B cell (primary cell): Measurements from ENCODE around the gene ESR2. TPM values are rescaled to one million over a fixed set of nuclear protein-coding genes. Genes with fewer than 3 reads are reported as not detected.

Experiments used
- ATAC-seq: fragments of 200-7000 bp; cut with Tn5 transposase; one replicate; pipeline ENCODE4 v1.10.0; 2021; ENCODE audit warnings: low read depth, mild to moderate bottlenecking, moderate number of reproducible peaks, moderate library complexity
- CTCF ChIA-PET: fragments of 350-600 bp; sonication (Branson Sonifier 250); formaldehyde crosslinking; loops from one replicate; lab custom pipeline; 2021; ENCODE audit warnings: antibody characterized with exemption, inconsistent platforms; lab: Charles Lee
- POLR2A ChIA-PET: fragments of 350-600 bp; sonication (Branson Sonifier 250); formaldehyde crosslinking; loops from one replicate; lab custom pipeline; 2021; ENCODE audit warnings: antibody characterized with exemption; lab: Charles Lee
- DNase-seq: peaks from one replicate; pipeline ENCODE4 v3.0.0; 2013
- H2AFZ ChIP-seq: 2 replicates; pipeline ENCODE4 v1.6.1; 2012; ENCODE audit warnings: mild to moderate bottlenecking, low read depth, low read length; ENCODE audit not compliant: insufficient read depth, poor library complexity, severe bottlenecking
- H3K27ac ChIP-seq, 2 donors: 1 replicate in 1 of 2; 2 replicates in 1 of 2; pipeline ENCODE4 v1.5.1; 2012 to 2013; ENCODE audit warnings: low read length in 2 of 2, mild to moderate bottlenecking in 2 of 2, moderate library complexity in 1 of 2
- H3K27me3 ChIP-seq, 4 experiments: fragments of 200-600 bp in 1 of 4; sonication (generic) in 1 of 4; replicated peaks in 1 of 4; 1 replicate in 2 of 4; 2 replicates in 2 of 4; pipeline versions ENCODE4 v1.6.1 to v1.7.0; 2013 to 2016; ENCODE audit warnings: low read length in 3 of 4, mild to moderate bottlenecking in 2 of 4, mixed read lengths in 1 of 4, moderate library complexity in 1 of 4; ENCODE audit not compliant: insufficient read depth in 4 of 4, control insufficient read depth in 3 of 4; ENCODE audit errors: control extremely low read depth in 1 of 4
- H3K36me3 ChIP-seq, 2 experiments: replicated peaks in 1 of 2; 1 replicate in 1 of 2; 2 replicates in 1 of 2; pipeline versions ENCODE4 v1.6.1 to v1.7.1; 2013; ENCODE audit warnings: low read length in 1 of 2; ENCODE audit not compliant: insufficient read depth in 2 of 2, control insufficient read depth in 1 of 2; ENCODE audit errors: control extremely low read depth in 1 of 2, extremely low read depth in 1 of 2
- H3K4me1 ChIP-seq, 2 donors: fragments of 200-600 bp in 1 of 2; sonication (generic) in 1 of 2; 1 replicate in 1 of 2; 2 replicates in 1 of 2; pipeline versions ENCODE4 v1.5.1 to v1.6.1; 2013 to 2017; ENCODE audit warnings: low read length in 2 of 2; ENCODE audit not compliant: control insufficient read depth in 2 of 2, insufficient read depth in 2 of 2
- H3K4me2 ChIP-seq: replicated peaks from 2 replicates; pipeline ENCODE3; 2012; ENCODE audit warnings: mild to moderate bottlenecking, low read depth, low read length; ENCODE audit not compliant: poor library complexity, severe bottlenecking
- H3K4me3 ChIP-seq, 5 experiments: fragments of 200-600 bp in 1 of 5; sonication (generic) in 1 of 5; 1 replicate in 3 of 5; 2 replicates in 2 of 5; pipeline versions ENCODE4 v1.5.1 to v1.7.0; 2011 to 2016; ENCODE audit warnings: low read length in 4 of 5, mild to moderate bottlenecking in 4 of 5, low read depth in 2 of 5, control low read depth in 1 of 5, moderate library complexity in 1 of 5; ENCODE audit not compliant: insufficient read depth in 1 of 5; ENCODE audit errors: control extremely low read depth in 1 of 5, extremely low read depth in 1 of 5
- H3K79me2 ChIP-seq: fragments of 200-600 bp; sonication (generic); one replicate; pipeline ENCODE4 v1.6.0; 2016; ENCODE audit warnings: low read length; ENCODE audit not compliant: control insufficient read depth, insufficient read depth
- H3K9ac ChIP-seq: fragments of 200-600 bp; sonication (generic); 2 replicates; pipeline ENCODE4 v1.6.1; 2017; ENCODE audit warnings: mild to moderate bottlenecking, low read length, moderate library complexity
- H3K9me3 ChIP-seq, 3 donors: one replicate each; pipeline versions ENCODE4 v1.6.1 to v1.7.1; 2013; ENCODE audit warnings: low read length in 2 of 3; ENCODE audit not compliant: control insufficient read depth in 2 of 3, insufficient read depth in 1 of 3; ENCODE audit errors: control extremely low read depth in 1 of 3
- H4K20me1 ChIP-seq: 2 replicates; pipeline ENCODE4 v1.6.0; 2012; ENCODE audit warnings: mild to moderate bottlenecking, low read length; ENCODE audit not compliant: insufficient read depth, control insufficient read depth, poor library complexity, severe bottlenecking
- H3K27ac Mint-ChIP-seq: one replicate; pipeline ENCODE4 v1.8.0; 2021; ENCODE audit warnings: mixed read lengths
- H3K27me3 Mint-ChIP-seq: one replicate; pipeline ENCODE4 v1.8.0; 2021; ENCODE audit warnings: mixed read lengths
- H3K4me1 Mint-ChIP-seq: one replicate; pipeline ENCODE4 v1.8.0; 2021; ENCODE audit warnings: mixed read lengths
- H3K4me3 Mint-ChIP-seq: one replicate; pipeline ENCODE4 v1.8.0; 2021; ENCODE audit warnings: mixed read lengths
- H3K9me3 Mint-ChIP-seq: one replicate; pipeline ENCODE4 v1.8.0; 2022; ENCODE audit warnings: mixed read lengths; ENCODE audit not compliant: insufficient read depth
- CTCF ChIP-seq: fragments of 200-600 bp; IDR thresholded peaks from one replicate; pipeline ENCODE4 v1.8.0; 2022; ENCODE audit warnings: antibody characterized with exemption, mild to moderate bottlenecking
- EZH2 ChIP-seq: IDR thresholded peaks from 2 replicates; pipeline ENCODE4 v1.6.1; 2012; ENCODE audit warnings: borderline replicate concordance, low read depth, mild to moderate bottlenecking, moderate library complexity, low read length; ENCODE audit not compliant: insufficient read depth, poor library complexity, severe bottlenecking
- WGBS: methylation state at CpG from one replicate; pipeline ENCODE4 v1.1.5; 2013; ENCODE audit warnings: missing lambda C conversion rate; ENCODE audit not compliant: insufficient coverage; 5-methylcytosine and 5-hydroxymethylcytosine counted together
- intact Hi-C: fragments of 100-400 bp; cut with micrococcal nuclease; formaldehyde crosslinking; loops from one replicate; pipeline ENCODE4 v1.10.0; 2022
- polyA plus RNA-seq: library from polyadenylated mRNA; depleted of rRNA; stranded (reverse); fragments of >200 nt; gene quantifications from 2 replicates; pipeline ENCODE4 v1.2.3, GENCODE V29; 2012
- total RNA-seq, 2 donors: library from RNA; stranded (reverse); fragments of 120-200 nt in 1 of 2; gene quantifications; 1 replicate in 1 of 2; 2 replicates in 1 of 2; pipeline versions ENCODE4 v1.2.3 to v1.2.4, GENCODE V29; 2013 to 2022

ESR2 gene
- total and polyA plus RNA-seq, 2 donors (not counting 1 experiment from before 2014, with no cell fraction given) = 5.4 to 87.8 TPM

- DNase-seq = no peak
- Mint-ChIP-seq H3K4me1 (peaks cover 45% of the 10 kb centered on the region), H3K27ac (peak overlapping the region; percentile 71), H3K27me3 (no peaks in the 10 kb centered on the region), H3K4me3 (no peak overlapping the region), H3K9me3 (no peaks in the 10 kb centered on the region)
- 95% methylated on average over 16 of the region's 18 CpGs for WGBS
- Histone ChIP-seq H3K9ac (no peak overlapping the region), H3K79me2 (peaks cover 22% of the 10 kb centered on the region), H3K36me3 (peaks cover 2 to 4% of the 10 kb centered on the region in 2 experiments), H3K27me3 (no peaks in the 10 kb centered on the region), H3K27ac (no peak overlapping the region), H4K20me1 (no peaks in the 10 kb centered on the region), H3K4me1 (peaks cover 26 to 27% of the 10 kb centered on the region in 2 donors), H3K4me3 (no peak overlapping the region), H3K9me3 (no peaks in the 10 kb centered on the region), H3K4me2 (no peak overlapping the region), H2AFZ (no peak overlapping the region)
- ATAC-seq = no peak
- intact Hi-C loops = no loop called here
- POLR2A ChIA-PET = interaction anchor here (3.6 kb wide), 1 partner anchor 7 kb away, joined by 13 read pairs; no protein-coding TSS in a partner anchor
- CTCF ChIA-PET = interaction anchor here (1.2 to 1.3 kb wide), 2 partner anchors 11 to 43 kb away, joined by 3 to 5 read pairs; no protein-coding TSS in a partner anchor
- TF ChIP-seq CTCF (no peak), EZH2 (no peak)
Measured at GRCh38 chr14:64201921-64202545, 92.1 kb downstream of the ESR2 start.

GRCh38 chr14:64201296-64201695 is 92.9 kb downstream of the ESR2 start:
- Histone ChIP-seq H2AFZ (no peak overlapping the region), H3K9ac (no peak overlapping the region), H3K79me2 (peaks cover 22% of the 10 kb centered on the region), H3K4me1 (peaks cover 30 to 33% of the 10 kb centered on the region in 2 donors), H3K4me2 (no peak overlapping the region), H3K9me3 (no peaks in the 10 kb centered on the region), H3K27ac (no peak overlapping the region), H3K27me3 (no peaks in the 10 kb centered on the region), H4K20me1 (no peaks in the 10 kb centered on the region), H3K4me3 (no peak overlapping the region), H3K36me3 (peaks cover 2 to 4% of the 10 kb centered on the region in 2 experiments)
- Mint-ChIP-seq H3K27me3 (no peaks in the 10 kb centered on the region), H3K4me1 (peaks cover 49% of the 10 kb centered on the region), H3K27ac (peak overlapping the region; percentile 54), H3K9me3 (no peaks in the 10 kb centered on the region), H3K4me3 (no peak overlapping the region)
- ATAC-seq (no peak), DNase-seq (no peak)
- intact Hi-C loops = no loop called here
- ChIA-PET CTCF (interaction anchor here (0.8 to 1.3 kb wide), 2 partner anchors 42 to 93 kb away, joined by 3 to 6 read pairs; partner anchors contain the start of gene ESR2), POLR2A (interaction anchor here (3.6 kb wide), 1 partner anchor 8 kb away, joined by 13 read pairs; no protein-coding TSS in a partner anchor)
- 98% methylated on average over 6 of the region's 7 CpGs for WGBS
- no peak for TF ChIP-seq CTCF
- TF ChIP-seq EZH2 = no peak
